ENCODE measurements around the gene MGAT5B. TPM values are rescaled to one million over a fixed set of nuclear protein-coding genes. Genes with fewer than 3 reads are reported as not detected.

Gene MGAT5B
- total RNA-seq, 1 donor from 2014 or later: 5.1 TPM

DNA sequence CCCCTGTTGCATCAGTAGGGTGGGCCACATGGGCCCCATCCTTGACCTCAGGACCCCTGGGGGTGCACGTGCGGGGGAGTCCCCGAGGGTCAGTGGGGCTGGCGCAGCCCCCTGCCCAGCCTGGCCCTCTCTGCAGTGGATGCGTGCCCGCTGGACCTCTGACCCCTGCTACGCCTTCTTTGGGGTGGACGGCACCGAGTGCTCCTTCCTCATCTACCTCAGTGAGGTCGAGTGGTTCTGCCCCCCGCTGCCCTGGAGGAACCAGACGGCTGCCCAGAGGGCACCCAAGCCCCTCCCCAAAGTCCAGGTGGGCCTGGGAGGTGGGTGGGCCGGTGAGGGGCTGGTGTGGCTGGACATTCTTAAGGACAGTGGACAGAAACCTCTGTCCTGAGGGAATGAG lies 35.9 kb downstream of the MGAT5B start:
- no peaks in the 10 kb centered on the region for H3K27me3 ChIP-seq (ENCODE audit: control insufficient read depth, insufficient read depth, low read length)
- TF ChIP-seq, protein P1, sequence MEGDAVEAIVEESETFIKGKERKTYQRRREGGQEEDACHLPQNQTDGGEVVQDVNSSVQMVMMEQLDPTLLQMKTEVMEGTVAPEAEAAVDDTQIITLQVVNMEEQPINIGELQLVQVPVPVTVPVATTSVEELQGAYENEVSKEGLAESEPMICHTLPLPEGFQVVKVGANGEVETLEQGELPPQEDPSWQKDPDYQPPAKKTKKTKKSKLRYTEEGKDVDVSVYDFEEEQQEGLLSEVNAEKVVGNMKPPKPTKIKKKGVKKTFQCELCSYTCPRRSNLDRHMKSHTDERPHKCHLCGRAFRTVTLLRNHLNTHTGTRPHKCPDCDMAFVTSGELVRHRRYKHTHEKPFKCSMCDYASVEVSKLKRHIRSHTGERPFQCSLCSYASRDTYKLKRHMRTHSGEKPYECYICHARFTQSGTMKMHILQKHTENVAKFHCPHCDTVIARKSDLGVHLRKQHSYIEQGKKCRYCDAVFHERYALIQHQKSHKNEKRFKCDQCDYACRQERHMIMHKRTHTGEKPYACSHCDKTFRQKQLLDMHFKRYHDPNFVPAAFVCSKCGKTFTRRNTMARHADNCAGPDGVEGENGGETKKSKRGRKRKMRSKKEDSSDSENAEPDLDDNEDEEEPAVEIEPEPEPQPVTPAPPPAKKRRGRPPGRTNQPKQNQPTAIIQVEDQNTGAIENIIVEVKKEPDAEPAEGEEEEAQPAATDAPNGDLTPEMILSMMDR (IDR thresholded peaks at IDR 0.05; ENCODE audit: insufficient read depth, low read length, poor library complexity, severe bottlenecking): no peak
- no peaks in the 10 kb centered on the region for H3K36me3 ChIP-seq (ENCODE audit: control insufficient read depth, insufficient read depth, low read length)
- no peak for DNase-seq (ENCODE audit: low read depth)
- H3K4me3 ChIP-seq (ENCODE audit: low read depth, low read length): no peak overlapping the region

DNA sequence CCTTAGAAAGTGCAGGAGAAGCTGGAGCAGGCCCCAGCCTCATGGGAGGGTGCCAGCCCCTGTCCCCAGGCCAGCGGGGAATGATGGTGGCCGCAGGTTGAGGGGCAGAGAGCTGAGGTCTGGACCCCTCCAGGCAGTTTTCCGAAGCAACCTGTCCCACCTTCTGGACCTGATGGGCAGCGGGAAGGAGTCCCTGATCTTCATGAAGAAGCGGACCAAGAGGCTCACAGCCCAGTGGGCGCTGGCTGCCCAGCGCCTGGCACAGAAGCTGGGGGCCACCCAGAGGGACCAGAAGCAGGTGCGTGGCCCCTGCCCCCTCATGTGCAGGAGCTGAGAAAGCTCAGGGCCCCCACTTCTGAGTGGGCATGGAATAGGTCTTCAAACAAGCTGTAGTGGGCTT lies 36.8 kb downstream of the MGAT5B start:
- H3K4me3 ChIP-seq (ENCODE audit: low read depth, low read length): no peak overlapping the region
- H3K36me3 ChIP-seq (ENCODE audit: control insufficient read depth, insufficient read depth, low read length): no peaks in the 10 kb centered on the region
- H3K27me3 ChIP-seq (ENCODE audit: control insufficient read depth, insufficient read depth, low read length): no peaks in the 10 kb centered on the region
- no peak for DNase-seq (ENCODE audit: low read depth)
- TF ChIP-seq, protein P1 (IDR thresholded peaks at IDR 0.05; ENCODE audit: insufficient read depth, low read length, poor library complexity, severe bottlenecking): no peak

DNA sequence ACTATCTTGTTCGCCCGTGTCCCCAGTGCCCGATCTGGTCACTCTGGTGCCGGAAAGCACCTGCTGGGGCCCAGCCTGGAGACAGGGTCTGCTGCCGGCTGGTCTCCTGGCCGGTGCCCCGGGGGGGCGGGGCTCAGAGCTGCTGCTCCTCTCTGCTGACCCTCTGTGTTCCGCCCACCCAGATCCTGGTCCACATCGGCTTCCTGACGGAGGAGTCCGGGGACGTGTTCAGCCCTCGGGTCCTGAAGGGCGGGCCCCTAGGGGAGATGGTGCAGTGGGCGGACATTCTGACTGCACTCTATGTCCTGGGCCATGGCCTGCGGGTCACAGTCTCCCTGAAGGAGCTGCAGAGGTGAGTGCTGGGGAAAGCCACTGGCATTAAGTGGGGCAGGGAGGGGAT lies 37.6 kb downstream of the MGAT5B start:
- TF ChIP-seq, protein P1 (IDR thresholded peaks at IDR 0.05; ENCODE audit: insufficient read depth, low read length, poor library complexity, severe bottlenecking): no peak
- H3K27me3 ChIP-seq (ENCODE audit: control insufficient read depth, insufficient read depth, low read length): no peaks in the 10 kb centered on the region
- no peak overlapping the region for H3K4me3 ChIP-seq (ENCODE audit: low read depth, low read length)
- no peak for DNase-seq (ENCODE audit: low read depth)
- no peaks in the 10 kb centered on the region for H3K36me3 ChIP-seq (ENCODE audit: control insufficient read depth, insufficient read depth, low read length)

DNA sequence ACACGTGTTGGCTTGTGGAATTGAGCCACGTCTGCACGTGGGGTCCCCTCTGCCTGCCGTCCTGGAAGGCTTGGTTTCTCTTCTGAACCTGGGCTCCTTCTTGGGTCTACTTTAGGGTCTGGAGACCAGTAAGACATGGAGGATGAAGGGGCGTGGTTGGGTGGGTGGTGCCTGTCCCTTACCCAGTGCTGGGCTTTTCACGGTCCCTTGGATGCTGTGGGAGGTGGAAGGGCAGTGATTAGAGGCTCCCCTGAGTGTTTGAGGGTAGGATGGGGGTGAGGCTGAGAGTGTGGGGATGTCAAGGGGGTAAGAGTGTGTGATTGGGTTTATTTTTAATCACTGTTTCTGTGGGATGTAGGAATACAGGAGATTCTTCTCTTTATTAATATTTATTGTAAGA lies 38.3 kb downstream of the MGAT5B start:
- TF ChIP-seq, protein P1 (IDR thresholded peaks at IDR 0.05; ENCODE audit: insufficient read depth, low read length, poor library complexity, severe bottlenecking): no peak
- no peak overlapping the region for H3K4me3 ChIP-seq (ENCODE audit: low read depth, low read length)
- no peaks in the 10 kb centered on the region for H3K27me3 ChIP-seq (ENCODE audit: control insufficient read depth, insufficient read depth, low read length)
- DNase-seq (ENCODE audit: low read depth): no peak
- no peaks in the 10 kb centered on the region for H3K36me3 ChIP-seq (ENCODE audit: control insufficient read depth, insufficient read depth, low read length)

DNA sequence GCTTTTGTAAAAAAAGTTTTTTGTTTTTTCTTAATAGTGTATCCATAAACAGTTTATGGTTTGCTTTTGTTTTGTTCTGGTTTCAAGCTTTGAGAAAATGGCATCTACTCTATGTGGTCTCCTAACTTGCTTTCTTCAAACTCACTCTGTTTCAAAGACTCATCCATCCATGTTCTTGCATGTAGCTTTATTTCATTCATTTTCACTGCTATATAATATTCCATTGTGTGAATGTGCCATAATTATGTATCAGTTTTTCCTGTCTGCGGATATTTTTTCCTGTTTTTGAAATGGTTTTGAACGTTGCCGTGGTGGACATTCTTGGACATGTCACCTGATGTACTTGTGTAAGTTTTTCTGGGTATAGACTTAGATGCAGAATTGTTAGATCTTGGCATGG lies 39.1 kb downstream of the MGAT5B start:
- no peak for DNase-seq (ENCODE audit: low read depth)
- TF ChIP-seq, protein P1 (IDR thresholded peaks at IDR 0.05; ENCODE audit: insufficient read depth, low read length, poor library complexity, severe bottlenecking): no peak
- no peaks in the 10 kb centered on the region for H3K36me3 ChIP-seq (ENCODE audit: control insufficient read depth, insufficient read depth, low read length)
- H3K4me3 ChIP-seq (ENCODE audit: low read depth, low read length): no peak overlapping the region
- peaks cover 5% of the 10 kb centered on the region for H3K27me3 ChIP-seq (ENCODE audit: control insufficient read depth, insufficient read depth, low read length)

DNA sequence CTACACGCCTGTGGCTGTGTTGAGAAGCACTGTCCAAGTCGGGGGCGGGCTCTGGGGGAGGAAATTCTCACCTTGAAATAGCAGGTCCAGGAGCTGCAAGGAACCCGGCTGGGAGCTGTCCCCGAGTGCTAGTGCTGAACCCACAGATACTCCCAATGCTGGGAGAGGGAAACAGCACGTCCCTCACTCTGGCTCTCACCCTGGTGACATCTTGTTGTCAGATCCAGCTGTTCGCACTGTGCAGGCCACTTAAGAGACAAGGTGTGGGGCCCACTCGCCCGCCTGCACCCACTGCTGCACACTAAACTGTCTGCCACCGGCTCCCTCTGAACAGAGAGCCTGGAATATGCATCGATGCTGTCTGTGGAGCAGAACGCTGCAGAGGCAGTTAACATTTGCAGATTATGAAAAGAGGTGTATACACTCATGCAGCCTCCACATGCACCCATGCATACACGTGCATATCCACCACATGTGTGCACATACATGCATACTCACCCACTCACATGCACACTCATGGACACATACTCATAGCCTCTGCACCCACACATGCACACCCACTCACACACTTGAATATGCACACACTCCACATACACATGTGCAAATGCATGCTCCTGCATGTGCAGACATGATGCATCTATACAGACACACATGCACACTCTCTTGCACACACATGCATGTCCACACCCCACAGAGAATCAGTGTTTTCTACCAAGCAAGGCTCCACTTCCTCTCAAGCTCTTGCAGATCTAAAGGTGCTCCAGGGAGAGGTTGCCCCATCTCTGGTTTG lies 42.0 kb downstream of the MGAT5B start:
- peak; percentile 18 for DNase-seq (ENCODE audit: low read depth)
- Histone ChIP-seq H3K4me3 (ENCODE audit: low read depth, low read length) (no peak overlapping the region), H3K27me3 (ENCODE audit: control insufficient read depth, insufficient read depth, low read length) (peaks cover 13% of the 10 kb centered on the region), H3K36me3 (ENCODE audit: control insufficient read depth, insufficient read depth, low read length) (no peaks in the 10 kb centered on the region)
- TF ChIP-seq, protein P1 (IDR thresholded peaks at IDR 0.05; ENCODE audit: insufficient read depth, low read length, poor library complexity, severe bottlenecking): no peak

All from kidney epithelial cell (primary cell).